CD4-positive, alpha-beta T cell treated with Interleukin-2 at 100 ng/mL for 4 hours (primary cell): Measurements from ENCODE around the gene SLC35B1.
A peak's percentile ranks its signal among the peaks of the same experiment; 100 is the strongest.
"Not testable (repeated sequence)": the region's sequence is repeated elsewhere in the genome, so short reads cannot be mapped to it uniquely, and the experiment has no call there.

Experiments
- DNase-seq: peaks from one replicate; pipeline ENCODE4 v3.0.0-alpha.2; 2020; ENCODE audit warnings: low spot score

SLC35B1 gene

GRCh38 chr17:49734515-49735490 lies 27.0 kb upstream of the SLC35B1 start:
- no peak for DNase-seq

GRCh38 chr17:49731435-49731831 lies 23.7 kb upstream of the SLC35B1 start:
- no peak for DNase-seq

- DNase-seq = no peak
These were observed 23.1 kb upstream of the SLC35B1 start for GRCh38 chr17:49730785-49731434.

GRCh38 chr17:49730078-49730784 lies 22.5 kb upstream of the SLC35B1 start:
- no peak for DNase-seq

- DNase-seq = no peak
These were observed 21.3 kb upstream of the SLC35B1 start for GRCh38 chr17:49729069-49729468.

- DNase-seq = no peak
These were observed 20.7 kb upstream of the SLC35B1 start for GRCh38 chr17:49728425-49728824.

GRCh38 chr17:49727380-49727779 lies 19.6 kb upstream of the SLC35B1 start:
- no peak for DNase-seq

GRCh38 chr17:49725452-49726130 lies 17.8 kb upstream of the SLC35B1 start:
- no peak for DNase-seq

GRCh38 chr17:49724552-49724951 lies 16.8 kb upstream of the SLC35B1 start:
- DNase-seq = not testable (repeated sequence)

GRCh38 chr17:49723423-49723822 lies 15.7 kb upstream of the SLC35B1 start:
- DNase-seq = no peak

- DNase-seq = no peak
These were observed 14.3 kb upstream of the SLC35B1 start for GRCh38 chr17:49722066-49722465.

- peak; percentile 55 for DNase-seq
These were observed 9.7 kb upstream of the SLC35B1 start for GRCh38 chr17:49717371-49717861.

GRCh38 chr17:49716668-49717364 lies 9.1 kb upstream of the SLC35B1 start:
- DNase-seq = no peak

GRCh38 chr17:49715717-49716279 lies 8.0 kb upstream of the SLC35B1 start:
- peak; percentile 82 for DNase-seq

- peak; percentile 84 for DNase-seq
These were observed 7.5 kb upstream of the SLC35B1 start for GRCh38 chr17:49715216-49715615.

GRCh38 chr17:49708515-49709183 lies 885 bp upstream of the SLC35B1 start:
- peak; percentile 54 for DNase-seq

- peak; percentile 42 for DNase-seq
These were observed 537 bp downstream of the SLC35B1 start for GRCh38 chr17:49707246-49707607.

- DNase-seq = no peak
These were observed 2.5 kb downstream of the SLC35B1 start for GRCh38 chr17:49705254-49705653.

- DNase-seq = no peak
These were observed 4.0 kb downstream of the SLC35B1 start for GRCh38 chr17:49703557-49704277.

GRCh38 chr17:49700960-49701359 lies 6.8 kb downstream of the SLC35B1 start:
- no peak for DNase-seq
